Putamen (tissue), 1 donor: ENCODE data around the gene CAMKK1.

Experiments
- DNase-seq: peaks from one replicate; pipeline ENCODE4 v3.0.0-alpha.2; 2016; ENCODE audit warnings: low spot score

Gene CAMKK1

GRCh38 chr17:3917391-3917931 lies 24.6 kb upstream of the CAMKK1 start:
- DNase-seq = no peak

DNA sequence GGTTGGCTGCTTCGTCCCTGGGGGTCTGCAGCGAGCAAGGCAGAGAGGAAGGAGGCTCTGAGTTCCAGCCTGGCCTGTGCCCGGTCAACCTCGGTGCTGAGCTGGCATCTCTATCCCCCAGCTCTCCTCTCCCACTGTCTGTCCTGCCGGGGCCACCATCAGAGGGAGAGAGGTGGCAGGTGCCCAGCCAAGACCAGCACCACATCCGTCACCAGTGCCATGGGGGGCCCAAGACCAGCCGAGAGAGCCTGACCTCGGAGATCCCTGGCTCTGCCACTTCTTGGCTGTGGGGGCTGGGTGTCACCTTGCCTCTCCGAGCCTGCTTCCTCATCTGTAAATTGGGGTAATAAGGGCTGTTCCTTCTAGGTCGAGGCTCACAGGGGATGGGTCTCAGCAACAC lies 24.0 kb upstream of the CAMKK1 start:
- DNase-seq = no peak

DNA sequence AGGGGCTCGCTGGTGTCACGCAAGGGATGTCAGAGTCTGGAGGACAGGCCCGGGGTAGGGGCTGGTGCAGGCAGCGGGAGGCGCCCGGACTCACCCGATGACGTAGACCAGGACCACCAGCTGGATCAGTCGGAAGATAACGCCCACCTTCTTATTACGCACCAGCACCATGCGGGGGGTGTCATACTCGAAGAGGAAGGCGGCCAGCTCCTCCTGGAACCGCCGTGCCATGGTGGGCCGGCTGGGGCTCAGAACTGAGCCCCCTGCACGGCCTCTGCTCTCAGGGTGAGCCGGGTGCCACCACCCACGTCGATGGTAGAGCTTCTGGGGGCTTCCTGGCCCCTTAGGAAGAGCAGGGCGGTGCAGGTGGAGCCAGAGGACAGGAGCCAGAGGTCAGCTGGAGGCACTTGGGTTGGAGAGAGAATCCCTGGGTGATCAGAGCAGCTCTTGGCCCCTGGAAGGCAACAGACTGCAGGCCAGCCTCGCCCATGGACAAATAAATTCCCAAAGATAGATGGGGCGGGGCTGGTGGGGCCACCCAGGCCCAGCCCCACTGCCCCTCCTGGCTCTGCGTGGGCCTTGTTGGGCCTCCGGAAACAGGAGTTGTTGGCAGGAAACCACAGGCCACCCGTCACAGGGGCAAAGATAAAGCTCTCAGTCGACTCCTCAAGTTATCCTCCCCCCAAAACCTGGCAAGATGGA lies 23.3 kb upstream of the CAMKK1 start, which contains the start of gene P2RX1:
P2RX1 (minus strand) TSS at position 471 of the 702 bp plus-strand sequence; CDS start at position 231, 240 bp downstream.
- no peak for DNase-seq

- DNase-seq = no peak
Observed at GRCh38 chr17:3915581-3915994, 22.7 kb upstream of the CAMKK1 start.

DNA sequence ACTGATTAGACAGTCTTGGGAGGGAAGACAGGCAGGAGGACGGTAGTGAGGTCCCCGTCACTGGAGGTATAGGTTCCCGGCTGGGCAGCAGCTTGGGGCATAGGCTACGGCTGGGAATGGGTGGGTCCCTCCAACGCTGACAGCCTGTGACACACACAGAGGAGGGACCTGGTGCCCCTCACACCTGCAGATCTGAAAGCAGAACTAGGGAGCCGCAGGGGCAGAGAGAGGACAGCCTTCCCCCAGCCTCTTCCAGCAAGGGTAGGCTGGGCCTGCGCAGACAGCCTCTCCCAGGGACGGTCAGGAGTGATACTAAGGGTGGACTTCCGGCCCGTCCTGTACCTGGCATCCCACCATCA lies 21.4 kb upstream of the CAMKK1 start:
- DNase-seq = no peak

DNA sequence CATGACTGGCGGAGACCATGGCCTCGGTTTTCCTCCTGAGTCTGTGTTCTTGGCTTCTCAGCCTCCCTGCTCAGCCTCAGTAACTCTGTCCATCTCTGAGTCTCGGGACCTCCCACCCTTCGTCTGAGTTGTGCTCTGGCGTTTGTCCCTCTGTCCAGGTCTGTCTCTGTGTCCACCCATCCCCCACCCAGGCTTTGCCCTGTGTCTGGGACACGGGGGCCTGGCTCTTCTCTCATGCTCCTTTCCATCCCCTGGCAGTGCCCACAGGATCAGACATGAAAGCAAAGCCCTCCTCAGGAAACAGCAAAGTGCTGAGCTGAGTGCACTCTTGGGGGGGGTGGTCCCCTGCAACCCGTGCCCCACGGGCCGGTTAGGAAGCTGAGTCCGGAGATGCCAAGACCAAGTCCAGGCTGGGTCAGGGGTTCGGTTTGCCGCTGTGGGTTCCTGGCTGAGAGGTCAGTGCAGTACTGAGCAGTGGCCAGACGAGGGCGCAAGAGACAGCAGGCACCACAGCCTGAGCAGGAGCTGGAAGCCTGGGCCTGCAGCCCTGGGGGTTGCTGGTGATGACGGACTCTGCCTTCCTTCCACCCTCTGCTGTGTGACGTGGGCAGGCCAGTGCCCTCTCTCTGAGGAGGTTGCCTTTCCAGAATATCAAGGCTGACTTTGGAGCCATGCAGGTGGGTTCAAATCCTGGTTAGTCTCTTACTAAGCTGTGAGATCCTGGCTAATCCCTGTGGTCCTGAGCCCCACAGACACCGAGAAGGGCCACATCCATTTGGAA lies 20.9 kb upstream of the CAMKK1 start:
- DNase-seq = peak; percentile 69

GRCh38 chr17:3912827-3913226 lies 20.0 kb upstream of the CAMKK1 start:
- no peak for DNase-seq

DNA sequence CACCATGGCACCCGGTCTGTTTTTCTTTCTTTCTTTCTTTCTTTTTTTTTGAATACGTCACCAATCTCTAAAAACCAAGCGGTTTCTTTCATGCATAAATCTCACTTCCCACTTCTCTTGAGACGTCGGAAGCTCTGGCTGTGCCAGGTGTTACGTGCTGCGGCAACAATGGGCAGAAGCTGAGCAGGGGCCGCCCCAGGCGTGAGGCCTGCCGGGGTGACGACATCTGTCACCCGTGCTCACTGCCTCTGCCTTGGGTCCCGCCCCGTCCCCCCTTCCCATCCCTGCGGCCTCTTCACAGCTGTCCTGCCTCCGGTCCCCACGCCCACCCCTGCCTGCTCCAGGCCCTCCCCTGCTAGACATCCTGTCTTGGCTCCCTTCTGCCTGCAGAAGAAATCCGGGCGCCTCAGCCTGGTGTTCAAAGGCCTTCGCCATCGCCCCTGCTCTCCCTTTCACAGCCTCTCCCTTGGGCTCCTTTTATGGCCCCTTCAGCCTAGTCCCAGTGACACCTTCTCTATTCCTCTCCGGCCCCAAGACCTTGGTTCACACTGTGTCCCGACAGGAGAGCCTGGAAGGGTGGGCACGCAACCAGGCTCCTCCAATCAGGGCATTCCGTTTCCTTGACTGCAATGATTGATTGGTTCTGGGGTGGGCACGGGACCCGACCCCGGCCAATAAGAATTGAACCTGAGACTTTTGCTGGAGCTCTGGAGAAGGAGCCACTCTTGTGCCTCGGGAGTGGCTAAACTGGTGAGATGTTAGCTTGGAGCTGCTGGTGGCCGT lies 18.6 kb upstream of the CAMKK1 start:
- no peak for DNase-seq

DNA sequence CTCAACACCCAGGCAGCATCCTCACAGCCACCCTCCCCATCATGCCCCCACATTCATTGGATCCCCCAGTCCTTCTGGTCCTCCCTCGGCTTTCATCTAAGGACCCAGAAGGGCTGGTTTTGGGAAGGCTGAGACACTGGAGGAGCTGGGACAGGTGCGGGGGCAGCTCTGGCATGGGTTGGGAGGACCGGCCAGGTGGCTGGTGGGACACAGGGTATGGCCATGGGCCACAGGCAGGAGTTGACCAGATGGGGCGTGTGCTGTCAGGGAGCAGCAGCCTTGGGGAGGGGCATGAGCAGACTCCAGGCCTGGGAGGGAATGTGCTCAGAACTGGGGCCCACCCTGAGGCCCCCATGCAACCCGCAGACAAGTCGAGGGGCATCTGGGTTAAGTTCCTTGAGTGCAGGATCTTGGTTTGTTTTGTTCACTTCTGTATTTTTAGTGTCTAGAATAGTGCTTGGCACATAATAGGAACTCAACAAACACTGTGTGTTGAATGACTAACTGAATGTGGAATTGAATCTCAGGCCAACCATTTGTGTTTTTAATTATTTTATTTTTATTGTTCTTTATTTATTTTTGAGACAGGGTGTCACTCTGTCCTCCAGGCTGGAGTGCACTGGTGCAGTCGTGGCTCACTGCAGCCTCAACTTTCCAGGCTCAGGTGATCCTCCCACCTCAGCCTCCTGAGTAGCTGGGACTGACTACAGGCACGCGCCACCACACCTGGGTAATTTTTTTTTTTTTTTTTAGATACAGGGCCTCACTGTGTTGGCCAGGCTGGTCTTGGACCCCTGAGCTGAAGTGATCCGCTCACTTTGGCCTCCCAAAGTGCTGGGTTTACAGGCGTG lies 17.8 kb upstream of the CAMKK1 start:
- no peak for DNase-seq

DNA sequence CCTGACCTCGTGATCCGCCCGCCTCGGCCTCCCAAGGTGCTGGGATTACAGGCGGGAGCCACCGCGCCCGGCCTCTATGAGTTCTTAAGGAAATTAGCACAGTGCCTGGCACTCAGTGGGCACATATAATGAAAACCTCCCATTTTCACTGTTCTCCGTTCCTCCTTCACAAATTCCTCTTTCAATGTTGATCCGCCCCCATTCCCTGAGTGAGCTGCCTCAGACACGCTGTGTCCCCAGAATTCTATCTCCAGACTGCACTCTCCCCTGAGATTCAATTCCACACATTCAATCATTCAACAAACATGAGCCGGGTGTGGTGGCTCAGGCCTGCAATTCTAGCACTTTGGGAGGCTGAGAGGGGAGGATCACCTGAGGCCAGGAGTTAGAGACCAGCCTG lies 16.4 kb upstream of the CAMKK1 start:
- DNase-seq = no peak

DNA sequence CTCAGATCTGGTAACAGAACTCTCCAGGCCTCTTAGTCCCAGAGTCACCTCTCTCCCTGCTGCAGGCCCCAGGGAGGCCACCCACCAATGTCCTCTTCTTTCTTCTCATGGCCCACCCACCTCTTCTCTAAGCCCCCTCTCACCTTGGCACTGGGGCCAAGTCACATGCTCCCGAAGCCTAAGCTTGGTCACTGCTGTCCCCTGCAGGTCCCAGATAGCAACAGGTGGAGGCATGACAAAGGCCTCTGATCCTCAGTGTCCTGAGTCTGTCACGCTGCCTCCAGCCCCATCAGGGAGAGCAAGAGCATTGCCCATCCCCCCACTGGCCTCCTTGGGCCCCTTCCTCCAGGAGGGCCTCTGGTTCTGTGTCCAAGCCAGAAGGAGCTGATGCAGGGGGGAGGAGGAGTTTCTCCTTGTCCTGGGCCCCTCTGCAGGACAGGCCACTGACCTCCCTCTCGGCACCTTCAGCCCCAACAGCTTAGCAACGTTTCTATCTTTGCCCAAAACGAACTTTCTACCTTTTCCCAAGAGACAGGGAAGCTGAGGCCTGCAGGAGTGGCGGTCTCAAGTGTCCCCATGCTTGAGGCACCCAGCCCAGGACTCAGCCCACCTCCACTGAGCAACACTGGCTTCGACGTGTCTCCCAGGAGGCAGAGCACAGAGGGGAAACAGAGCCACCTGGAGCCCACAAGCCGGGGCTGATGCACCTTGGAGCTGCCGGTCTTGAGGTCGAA lies 14.8 kb upstream of the CAMKK1 start:
- no peak for DNase-seq

GRCh38 chr17:3906881-3907280 lies 14.0 kb upstream of the CAMKK1 start:
- no peak for DNase-seq

DNA sequence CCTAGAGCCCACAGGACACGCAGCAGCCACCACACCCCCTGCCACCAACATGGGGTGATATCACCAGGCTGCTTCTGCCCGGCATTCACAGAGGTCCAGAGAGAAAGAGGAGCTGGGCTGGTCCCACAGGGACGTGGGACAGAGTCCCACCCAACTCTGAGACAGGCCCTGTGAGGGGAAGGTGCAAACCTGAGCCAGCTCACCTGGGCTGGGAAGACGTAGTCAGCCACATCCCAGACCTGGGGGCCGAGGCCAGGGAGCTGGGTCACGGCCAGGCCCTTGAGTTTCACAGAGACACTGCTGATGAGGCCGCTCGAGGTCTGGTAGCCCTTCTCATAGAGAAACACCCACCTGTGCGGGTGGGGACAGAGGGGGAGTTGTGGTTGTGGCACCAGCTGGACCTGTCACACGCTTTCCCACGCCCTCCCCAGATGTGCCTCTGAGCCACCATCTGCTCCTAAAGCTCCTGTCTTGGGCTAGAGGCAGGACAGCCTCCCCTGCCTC lies 12.2 kb upstream of the CAMKK1 start:
- no peak for DNase-seq

- DNase-seq = no peak
Observed at GRCh38 chr17:3904501-3904900, 11.6 kb upstream of the CAMKK1 start.

DNA sequence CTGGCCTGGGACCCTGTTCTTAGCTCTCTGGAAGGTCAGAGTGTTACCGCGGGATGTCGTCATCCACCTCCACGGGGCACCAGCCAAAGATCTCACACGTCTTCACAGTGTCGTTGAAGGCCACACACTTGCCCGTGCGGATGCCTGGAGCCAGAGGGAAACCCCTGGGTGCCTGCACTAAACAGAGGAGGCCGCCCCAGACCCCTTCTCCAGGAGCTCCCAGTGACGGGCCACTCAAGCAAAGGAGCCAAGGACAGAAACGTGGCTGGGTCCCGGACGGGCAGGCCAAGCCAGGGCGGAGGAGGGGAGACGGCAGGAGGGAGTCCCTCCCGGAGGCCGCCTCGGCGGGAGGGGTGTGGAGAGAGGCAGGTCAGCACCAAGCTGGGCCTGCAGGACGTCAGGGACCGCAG lies 11.0 kb upstream of the CAMKK1 start:
- DNase-seq = no peak

DNA sequence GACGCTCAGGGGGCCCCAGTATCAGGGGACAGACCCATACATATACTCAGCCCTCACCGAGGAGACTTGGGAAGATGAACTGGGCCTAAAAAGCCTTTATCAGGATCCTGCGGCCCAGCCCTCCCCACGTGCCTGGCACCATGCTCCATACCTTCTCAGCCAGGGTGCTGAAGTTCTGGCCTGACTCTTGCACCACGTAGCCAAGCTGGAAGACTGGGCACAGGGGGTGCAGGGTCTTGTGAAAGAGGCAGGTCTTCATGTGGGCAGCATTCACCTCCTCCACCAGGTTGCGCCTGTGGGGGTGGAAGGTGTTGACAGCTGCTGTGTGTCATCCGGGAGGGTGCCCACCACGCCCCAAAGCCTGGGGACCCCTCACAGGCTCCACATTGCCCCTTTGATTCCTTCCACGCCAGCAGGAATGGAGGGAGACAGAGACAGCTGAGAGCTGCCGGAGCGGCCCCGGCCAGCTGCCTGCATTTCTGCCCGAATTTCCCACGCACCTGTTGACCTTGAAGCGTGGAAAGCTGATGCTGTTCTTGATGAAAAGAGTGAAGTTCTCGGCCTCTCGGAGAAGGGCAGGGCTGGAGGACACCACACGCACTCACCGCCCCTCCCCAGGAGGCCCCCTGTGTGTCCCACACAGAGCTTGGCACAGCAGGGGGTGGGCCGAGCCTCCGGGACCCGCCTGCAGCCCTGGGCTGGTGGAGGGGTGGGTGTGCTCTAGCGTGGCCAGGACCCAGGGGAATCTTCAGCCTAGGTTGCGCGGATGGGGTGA lies 10.4 kb upstream of the CAMKK1 start:
- DNase-seq = no peak

DNA sequence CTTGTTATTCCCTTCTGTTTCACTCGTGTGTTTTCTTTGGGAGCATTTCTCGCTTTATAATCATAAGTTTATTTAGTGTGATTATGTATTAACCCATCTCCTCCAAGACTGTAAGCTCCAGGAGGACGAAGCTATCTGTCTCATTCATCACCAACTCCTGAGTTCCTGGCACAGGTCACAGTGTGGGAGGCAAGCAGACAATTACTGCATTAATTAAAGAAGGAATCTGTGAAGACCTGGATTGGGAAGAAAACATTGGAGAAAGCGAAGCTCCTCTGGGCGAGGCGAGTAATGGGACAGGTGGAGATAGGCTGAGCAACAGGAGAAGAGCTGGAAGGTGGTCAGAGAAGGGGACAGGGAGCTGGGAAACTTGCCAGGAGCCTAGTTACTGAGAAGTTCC lies 7.8 kb upstream of the CAMKK1 start:
- no peak for DNase-seq

- DNase-seq = no peak
Observed at GRCh38 chr17:3897731-3898130, 4.9 kb upstream of the CAMKK1 start.

DNA sequence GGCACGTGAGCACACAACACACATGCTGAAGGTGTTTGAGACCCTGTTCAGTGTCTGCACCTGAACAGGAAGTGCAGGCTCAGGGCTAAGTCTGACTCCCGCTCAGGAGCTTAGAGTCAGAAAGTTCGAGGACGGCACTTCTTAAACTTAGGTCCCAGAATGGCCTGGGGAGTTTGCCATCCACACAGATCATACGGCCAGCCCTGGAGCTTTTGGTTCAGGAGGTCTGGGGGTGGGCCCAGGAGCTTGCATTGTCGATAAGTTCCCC lies 4.0 kb upstream of the CAMKK1 start:
- DNase-seq = no peak
